GM08714 (cell line): ENCODE results near the gene AJAP1.
"Not testable (repeated sequence)": the region's sequence is repeated elsewhere in the genome, so short reads cannot be mapped to it uniquely, and the experiment has no call there.

Experiments
- H3K4me3 ChIP-seq: fragments of 200-500 bp; sonication (Bioruptor generic); 2 replicates; pipeline ENCODE4 v1.5.1; 2014; ENCODE audit warnings: mild to moderate bottlenecking, low read length, inconsistent platforms
- ZNF274 ChIP-seq: IDR thresholded peaks from 2 replicates; pipeline ENCODE4 v1.6.1; 2012; ENCODE audit warnings: mild to moderate bottlenecking, low read depth, low read length

Gene AJAP1

DNA sequence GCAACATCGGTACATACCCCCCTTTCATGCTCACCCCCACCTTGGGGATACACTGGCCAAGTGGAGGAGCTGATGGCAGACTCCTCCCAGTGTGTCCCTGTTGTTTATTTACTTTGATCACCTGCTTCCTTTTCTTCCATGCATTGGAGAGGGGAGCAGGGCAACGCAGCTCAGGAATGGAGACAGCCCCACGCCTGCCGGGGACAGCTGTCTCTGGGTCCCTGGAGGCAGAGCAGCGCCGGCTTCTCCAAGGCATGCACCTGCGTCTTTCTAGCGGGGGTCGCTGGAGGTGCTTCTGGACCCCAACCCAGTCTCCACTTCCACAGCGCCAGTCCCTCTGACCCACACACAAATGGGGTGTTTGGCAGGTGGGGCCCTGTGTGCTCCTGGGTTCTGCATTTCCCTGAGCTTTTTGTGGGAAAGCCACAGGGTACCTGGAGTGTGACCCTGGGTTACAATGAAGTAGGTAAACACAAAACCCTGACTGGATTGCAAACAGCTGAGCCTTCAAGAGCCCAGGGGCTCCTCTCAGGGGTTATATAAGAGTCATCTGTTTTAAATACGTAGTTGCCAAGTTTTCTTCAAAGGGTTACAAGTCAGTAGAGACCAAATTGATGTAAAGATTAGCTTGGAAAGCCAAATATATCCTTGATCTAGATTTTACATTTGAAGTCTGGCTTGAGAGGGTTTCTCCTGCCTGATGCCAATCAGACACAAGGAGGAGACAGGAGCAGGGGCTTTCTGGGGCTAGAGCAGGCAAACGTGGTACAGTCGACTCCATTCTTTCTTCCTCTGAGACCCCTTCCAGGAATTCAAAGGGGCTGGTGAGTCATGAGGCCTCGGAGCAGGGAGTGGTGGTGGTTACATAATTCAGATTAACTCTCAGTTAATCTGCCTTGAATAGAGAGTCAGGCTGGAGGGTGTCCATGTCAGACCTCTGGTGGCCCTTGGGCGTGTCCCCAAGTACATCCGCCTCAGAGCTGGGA lies 4.5 kb downstream of the AJAP1 start:
- TF ChIP-seq ZNF274: no peak
- H3K4me3 ChIP-seq: no peak overlapping the region

DNA sequence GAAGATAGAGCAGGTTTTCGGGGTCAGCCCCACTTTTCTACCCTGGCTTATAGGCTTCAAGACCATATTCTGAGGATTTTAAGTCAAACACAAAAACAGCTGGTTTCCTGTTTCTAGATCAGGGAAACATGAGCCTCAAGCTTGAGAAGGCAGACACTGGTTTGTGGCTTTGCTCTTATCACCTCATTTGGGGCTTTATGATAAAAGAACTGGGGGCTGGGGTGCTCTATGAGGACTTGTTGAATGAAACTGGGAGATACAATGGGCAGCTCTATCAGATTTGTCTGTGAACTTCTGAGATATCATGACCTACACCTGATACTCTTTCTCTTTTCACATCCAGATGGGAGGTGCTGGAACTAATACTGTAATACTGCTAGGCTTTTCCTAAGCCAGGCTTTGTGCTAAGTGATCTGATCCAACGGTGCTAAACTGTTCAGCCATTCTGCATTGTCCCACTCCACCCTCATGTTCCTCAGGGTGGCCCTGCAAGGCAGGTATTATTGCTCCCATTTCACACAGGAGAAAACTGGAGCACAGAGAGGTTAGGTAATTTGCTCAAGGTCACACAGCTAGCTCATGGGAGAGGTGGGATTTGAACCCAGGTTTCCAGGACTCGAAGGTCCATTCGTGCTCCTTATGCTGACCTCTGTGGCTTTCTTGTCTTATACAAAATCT lies 6.6 kb downstream of the AJAP1 start:
- no peak for TF ChIP-seq ZNF274
- H3K4me3 ChIP-seq: no peak overlapping the region

DNA sequence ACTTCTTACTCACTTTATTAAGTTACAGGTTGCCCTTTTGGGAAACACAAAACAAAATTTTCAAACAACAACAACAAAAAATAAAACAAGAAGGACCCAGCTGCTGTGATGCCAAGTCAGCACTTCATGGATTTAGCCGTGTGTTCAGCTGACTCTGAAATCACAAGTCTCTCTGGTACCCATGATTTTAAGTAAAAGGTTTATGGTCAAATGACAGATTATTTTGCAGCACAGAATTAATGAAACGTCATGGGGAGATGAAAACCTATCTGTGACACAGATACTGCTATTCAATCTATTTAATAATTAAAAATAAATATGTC lies 7.1 kb downstream of the AJAP1 start:
- no peak for TF ChIP-seq ZNF274
- H3K4me3 ChIP-seq: no peak overlapping the region

DNA sequence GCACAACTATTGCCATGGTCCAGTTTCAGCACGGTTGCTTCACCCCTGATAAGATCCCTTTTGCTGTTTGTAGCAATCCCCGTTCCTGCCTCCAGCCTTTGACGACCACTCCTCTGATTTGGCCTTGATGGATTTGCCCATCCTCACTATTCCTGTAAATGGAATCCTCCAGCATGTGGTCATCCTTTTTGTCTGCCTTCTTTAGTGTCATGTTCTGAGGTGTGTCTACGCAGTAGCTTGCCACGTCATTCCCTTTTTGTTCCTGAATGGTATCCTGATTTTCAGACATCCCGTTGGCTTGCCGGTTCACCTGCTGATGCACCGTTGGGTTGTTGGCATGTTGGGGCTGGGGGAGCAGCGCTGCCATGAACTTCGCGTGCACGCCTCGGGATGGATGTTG lies 7.8 kb downstream of the AJAP1 start:
- TF ChIP-seq ZNF274: no peak
- no peak overlapping the region for H3K4me3 ChIP-seq

DNA sequence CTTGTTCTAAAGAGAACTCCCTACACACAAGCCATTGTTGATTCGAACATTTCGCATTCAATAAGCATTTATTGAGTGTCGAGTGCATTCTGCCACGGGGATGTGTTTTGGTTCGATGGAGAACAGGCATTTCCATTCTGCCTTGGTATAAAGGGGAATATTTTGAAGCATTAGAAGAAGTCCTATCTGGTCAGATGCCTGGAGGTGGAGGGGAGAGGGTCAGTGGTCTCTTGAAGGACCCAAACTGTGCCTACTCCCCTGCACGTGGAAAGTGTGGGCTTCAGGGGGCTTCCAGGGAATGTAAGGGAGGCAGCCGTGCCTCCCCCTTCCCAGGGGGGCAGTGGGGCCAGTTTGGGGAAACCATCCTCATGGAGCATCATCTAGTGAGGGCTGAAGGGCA lies 8.3 kb downstream of the AJAP1 start:
- H3K4me3 ChIP-seq: no peak overlapping the region
- no peak for TF ChIP-seq ZNF274

DNA sequence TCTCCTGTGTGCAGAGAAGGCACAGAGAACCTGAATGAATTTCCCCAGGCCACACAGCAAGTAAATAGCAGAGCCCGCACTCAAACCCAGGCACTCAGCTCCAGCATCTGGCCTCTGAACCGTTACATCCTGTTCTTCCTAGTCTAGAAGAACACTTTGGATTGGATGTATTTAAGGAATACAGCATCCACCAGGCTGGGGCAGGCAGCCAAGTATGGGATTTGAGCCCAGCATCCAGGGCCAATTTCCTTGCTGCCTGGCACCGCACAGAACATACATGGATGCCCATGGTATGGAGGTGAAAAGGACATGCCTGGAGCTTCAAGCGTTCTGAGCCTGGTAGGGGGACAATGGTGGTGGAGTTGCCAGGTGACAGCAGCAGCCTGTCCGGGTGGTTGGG lies 9.7 kb downstream of the AJAP1 start:
- TF ChIP-seq ZNF274: no peak
- H3K4me3 ChIP-seq: no peak overlapping the region

DNA sequence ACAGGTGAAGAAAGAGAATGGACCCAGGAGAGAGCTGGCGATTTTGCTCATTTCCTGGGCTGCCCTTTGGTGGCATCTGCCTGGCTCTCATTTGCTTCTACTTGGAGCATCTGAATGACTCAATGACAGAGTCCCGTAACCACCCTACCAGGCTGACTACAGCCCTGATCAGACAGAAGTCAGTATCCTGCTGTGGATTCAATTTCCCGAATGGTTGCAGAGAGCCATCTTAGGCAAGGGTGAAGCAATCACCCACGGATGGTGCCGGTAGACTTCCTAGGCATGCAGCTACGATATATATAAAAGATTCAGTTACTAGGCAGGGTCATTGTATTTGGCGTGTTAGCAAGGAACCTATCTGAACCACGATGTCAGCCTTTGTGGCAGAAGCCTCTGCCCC lies 10.2 kb downstream of the AJAP1 start:
- no peak for TF ChIP-seq ZNF274
- no peak overlapping the region for H3K4me3 ChIP-seq

DNA sequence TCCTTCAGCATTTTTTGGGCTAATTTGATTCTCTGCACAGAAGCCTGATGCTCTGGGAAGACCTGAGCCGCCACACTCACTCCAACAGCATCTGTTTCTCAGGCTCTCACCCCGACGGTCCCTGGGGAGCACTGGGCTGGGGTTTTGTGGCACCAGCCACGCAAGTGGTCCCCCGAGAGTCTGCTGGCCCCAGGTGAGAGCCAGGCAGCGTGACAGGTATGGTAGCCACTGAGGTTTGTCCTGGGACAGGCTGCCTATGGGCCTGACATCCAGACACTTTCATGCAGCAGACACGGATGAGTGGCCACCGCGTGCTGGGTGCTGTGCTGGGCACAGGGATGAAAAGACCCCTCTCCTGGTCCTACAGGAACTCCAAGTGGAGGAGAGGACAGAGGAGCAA lies 11.0 kb downstream of the AJAP1 start:
- H3K4me3 ChIP-seq: no peak overlapping the region
- TF ChIP-seq ZNF274: no peak

DNA sequence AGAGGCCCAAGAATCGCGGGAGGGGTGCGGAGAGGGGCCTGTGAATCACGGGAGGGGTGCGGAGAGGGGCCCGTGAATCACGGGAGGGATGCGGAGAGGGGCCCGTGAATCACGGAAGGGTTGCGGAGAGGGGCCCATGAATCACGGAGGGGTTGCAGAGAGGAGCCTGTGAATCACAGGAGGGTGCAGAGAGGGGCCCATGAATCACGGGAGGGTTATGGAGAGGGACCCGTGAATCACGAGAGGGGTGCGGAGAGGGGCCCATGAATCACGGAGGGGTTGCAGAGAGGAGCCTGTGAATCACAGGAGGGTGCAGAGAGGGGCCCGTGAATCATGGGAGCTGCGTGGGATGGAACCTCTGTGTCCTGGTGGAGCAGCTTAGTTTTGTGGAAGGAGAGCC lies 12.3 kb downstream of the AJAP1 start:
- not testable (repeated sequence) for H3K4me3 ChIP-seq

DNA sequence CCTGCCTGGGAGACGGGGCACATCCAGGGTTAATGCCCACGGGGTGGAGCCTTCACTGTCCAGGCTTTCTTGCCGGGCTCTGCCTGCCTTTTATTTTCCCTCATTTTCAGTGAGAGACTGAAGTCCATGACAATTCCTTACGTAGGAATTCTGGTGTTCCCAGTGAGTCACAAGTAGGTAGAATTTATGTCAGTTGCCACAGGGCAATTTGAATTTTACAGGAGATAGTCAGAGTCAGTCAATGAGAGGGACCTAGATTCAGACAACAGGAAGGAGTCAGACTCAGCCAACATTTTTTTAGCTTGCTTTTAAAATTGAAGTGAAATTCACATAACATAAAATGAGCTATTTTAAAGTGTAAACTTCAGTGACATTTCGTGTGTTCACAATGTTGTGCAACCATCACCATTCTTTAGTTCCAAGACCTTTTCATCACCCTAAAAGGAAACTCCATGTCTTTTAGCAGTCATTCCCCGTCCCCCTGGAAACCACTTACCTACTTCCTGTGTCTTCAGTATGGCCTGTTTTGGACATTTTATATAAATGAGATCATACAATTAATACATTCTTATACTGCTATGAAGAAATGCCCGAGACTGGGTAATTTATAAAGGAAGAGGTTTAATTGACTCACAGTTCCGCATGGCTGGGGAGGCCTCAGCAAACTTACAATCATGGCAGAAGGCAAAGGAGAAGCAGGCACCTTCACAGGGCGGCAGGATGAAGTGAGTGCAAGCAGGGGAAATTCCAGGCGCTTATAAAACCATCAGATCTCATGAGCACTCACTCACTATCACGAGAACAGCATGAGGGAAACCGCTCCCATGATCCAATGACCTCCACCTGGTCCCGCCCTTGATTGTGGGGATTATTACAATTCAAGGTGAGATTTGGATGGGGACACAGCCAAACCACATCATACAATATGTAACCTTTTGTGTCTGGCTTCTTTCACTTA lies 14.6 kb downstream of the AJAP1 start:
- TF ChIP-seq ZNF274: no peak
- H3K4me3 ChIP-seq: no peak overlapping the region

DNA sequence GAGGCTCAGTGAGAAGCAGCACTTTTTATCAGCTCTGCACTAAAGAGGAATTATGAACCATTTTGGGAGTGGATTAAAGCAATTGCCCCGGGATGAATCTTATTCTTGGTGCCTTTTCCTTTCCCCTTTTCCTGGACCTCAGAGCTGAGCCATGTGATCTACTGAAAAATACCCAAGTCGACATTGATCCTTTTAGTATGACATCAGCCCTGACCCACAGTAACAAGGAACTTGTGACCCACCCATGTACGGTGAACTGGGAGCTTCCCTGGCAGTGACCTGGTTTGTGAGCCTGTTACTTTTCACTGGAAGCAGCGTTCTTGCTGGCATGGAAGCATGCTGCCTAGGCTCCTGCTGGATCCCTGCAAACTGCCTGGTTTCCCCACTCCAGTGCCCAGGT lies 15.9 kb downstream of the AJAP1 start:
- no peak for TF ChIP-seq ZNF274
- no peak overlapping the region for H3K4me3 ChIP-seq

DNA sequence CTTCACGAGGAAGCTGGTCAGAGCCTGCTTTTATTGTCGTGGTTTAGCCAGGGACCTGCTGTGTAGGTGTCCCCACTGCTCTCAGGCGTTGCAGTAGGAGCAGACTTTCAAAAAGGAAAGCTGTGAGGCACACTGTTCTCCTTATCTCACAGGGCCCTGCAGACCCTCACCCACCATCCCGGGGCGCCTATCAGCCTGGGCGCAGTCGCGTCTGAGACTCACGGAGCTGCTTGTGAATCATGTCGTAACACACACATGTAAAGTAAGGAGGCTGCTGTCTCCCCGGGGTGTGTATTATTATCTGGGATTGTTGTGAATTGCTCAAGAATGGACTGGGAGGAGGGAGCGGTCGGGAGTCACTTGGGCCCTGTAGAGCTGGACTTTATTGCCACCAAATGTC lies 17.4 kb downstream of the AJAP1 start:
- no peak for TF ChIP-seq ZNF274
- H3K4me3 ChIP-seq: no peak overlapping the region

DNA sequence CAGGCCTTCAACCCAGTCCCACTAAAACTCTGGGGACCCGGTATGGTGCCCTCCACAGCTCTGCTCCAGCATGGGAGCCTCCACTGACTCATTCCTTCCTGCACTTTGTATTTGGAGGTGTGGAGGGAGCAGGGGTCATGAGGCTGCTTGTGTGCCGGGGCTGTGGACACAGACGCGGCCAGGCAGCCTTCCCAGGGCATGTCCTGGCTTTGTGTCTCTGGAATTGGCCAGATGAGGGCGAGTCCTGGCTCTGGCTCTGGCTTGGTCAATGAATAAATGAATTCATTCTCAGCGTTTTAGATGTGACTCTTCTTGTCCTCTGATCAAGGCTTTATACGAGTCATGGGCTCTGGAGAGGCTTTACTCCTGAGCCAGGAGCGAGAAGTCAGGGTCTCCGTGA lies 19.1 kb downstream of the AJAP1 start:
- no peak overlapping the region for H3K4me3 ChIP-seq
- TF ChIP-seq ZNF274: no peak

DNA sequence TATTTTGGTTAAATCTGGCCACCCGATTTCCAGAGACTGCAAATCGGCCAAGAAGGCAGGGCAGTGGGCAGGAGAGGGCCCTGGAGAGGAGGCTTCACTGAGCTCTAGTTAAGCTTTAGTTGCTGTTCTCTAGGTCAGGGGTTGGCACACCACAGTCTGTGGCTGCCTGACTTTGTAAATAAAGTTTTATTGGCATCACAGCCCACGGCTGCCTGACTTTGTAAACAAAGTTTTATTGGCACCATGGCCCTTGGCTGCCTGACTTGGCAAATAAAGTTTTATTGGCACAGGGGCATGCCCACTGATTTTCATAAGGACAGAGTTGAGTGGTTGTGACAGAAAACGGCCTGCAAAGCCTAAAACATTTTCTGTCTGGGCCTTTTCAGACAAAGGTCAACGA lies 19.7 kb downstream of the AJAP1 start:
- no peak overlapping the region for H3K4me3 ChIP-seq
- TF ChIP-seq ZNF274: no peak
